PC-3 (cell line): ENCODE results near the gene GNA15. TPM values are rescaled to one million over a fixed set of nuclear protein-coding genes. Genes with fewer than 3 reads are reported as not detected.

Experiments
- ATAC-seq: fragments of 200-7000 bp; cut with Tn5 transposase; 2 replicates; pipeline ENCODE4 v1.9.1; 2020; ENCODE audit warnings: mild to moderate bottlenecking, moderate library complexity
- BruUV-seq: library from RNA; stranded (reverse); fragments of 400-500 nt; replicated peaks from 2 replicates; lab custom pipeline; 2021; lab: Mats Ljungman, UMichigan
- CTCF ChIA-PET: fragments of 300-600 bp; sonication (Branson Sonifier 250); formaldehyde crosslinking; loops from one replicate; lab custom pipeline; 2022; ENCODE audit warnings: antibody characterized with exemption; lab: Charles Lee
- POLR2A ChIA-PET: fragments of 300-600 bp; sonication (Branson Sonifier 250); formaldehyde crosslinking; loops from one replicate; lab custom pipeline; 2022; ENCODE audit warnings: antibody characterized with exemption; ENCODE audit not compliant: unreplicated experiment; lab: Charles Lee
- DNase-seq: peaks from one replicate; pipeline ENCODE4 v3.0.0-alpha.2; 2015
- H2AFZ ChIP-seq: fragments of 300-600 bp; sonication (generic); 2 replicates; pipeline ENCODE4 v1.6.0; 2016; ENCODE audit warnings: antibody characterized with exemption, low read length
- H3F3A ChIP-seq: fragments of 300-600 bp; sonication (generic); one replicate; pipeline ENCODE4 v1.6.0; 2017; ENCODE audit warnings: antibody characterized with exemption, low read length, control low read depth, mild to moderate bottlenecking; ENCODE audit not compliant: unreplicated experiment
- H3K27ac ChIP-seq: fragments of 300-600 bp; sonication (generic); 2 replicates; pipeline ENCODE4 v1.5.1; 2016; ENCODE audit warnings: mild to moderate bottlenecking, low read length
- H3K27me3 ChIP-seq: fragments of 300-600 bp; sonication (generic); 2 replicates; pipeline ENCODE4 v1.6.1; 2016; ENCODE audit warnings: low read length, mixed read lengths
- H3K36me3 ChIP-seq: fragments of 300-600 bp; sonication (generic); 2 replicates; pipeline ENCODE4 v1.6.1; 2016; ENCODE audit warnings: low read depth, mixed run types, low read length, mixed read lengths
- H3K4me1 ChIP-seq: fragments of 300-600 bp; sonication (generic); 2 replicates; pipeline ENCODE4 v1.5.1; 2016; ENCODE audit warnings: low read length; ENCODE audit not compliant: insufficient read depth
- H3K4me2 ChIP-seq: fragments of 300-600 bp; sonication (generic); 2 replicates; pipeline ENCODE4 v1.6.0; 2016; ENCODE audit warnings: low read length
- H3K4me3 ChIP-seq: fragments of 300-600 bp; sonication (generic); 2 replicates; pipeline ENCODE4 v1.5.1; 2016; ENCODE audit warnings: mild to moderate bottlenecking, low read length, mixed read lengths
- H3K79me2 ChIP-seq: fragments of 300-600 bp; sonication (generic); 2 replicates; pipeline ENCODE4 v1.6.1; 2017; ENCODE audit warnings: low read length, mixed read lengths
- H3K9ac ChIP-seq: fragments of 300-600 bp; sonication (generic); 2 replicates; pipeline ENCODE4 v1.6.0; 2016; ENCODE audit warnings: mild to moderate bottlenecking, low read length
- H3K9me2 ChIP-seq: fragments of 300-600 bp; sonication (generic); replicated peaks from 2 replicates; pipeline ENCODE4 v1.6.1; 2016; ENCODE audit warnings: mixed run types, low read length, mixed read lengths
- H3K9me3 ChIP-seq: fragments of 300-600 bp; sonication (generic); 2 replicates; pipeline ENCODE4 v1.6.1; 2016; ENCODE audit warnings: low read length, mixed read lengths
- H4K20me1 ChIP-seq: fragments of 300-600 bp; sonication (generic); 2 replicates; pipeline ENCODE4 v1.6.1; 2016; ENCODE audit warnings: low read length, mixed read lengths
- CTCF ChIP-seq: fragments of 300-600 bp; sonication (generic); conservative IDR thresholded peaks from 2 replicates; pipeline ENCODE4 v1.5.1; 2017; ENCODE audit warnings: antibody characterized with exemption, low read depth, mild to moderate bottlenecking, low read length
- EZH2 ChIP-seq: fragments of 300-600 bp; sonication (generic); IDR thresholded peaks from one replicate; pipeline ENCODE4 v1.6.1; 2017; ENCODE audit warnings: antibody characterized with exemption, mild to moderate bottlenecking, low read length; ENCODE audit not compliant: unreplicated experiment
- EZH2phosphoT487 ChIP-seq: fragments of 300-600 bp; sonication (generic); IDR thresholded peaks from 2 replicates; pipeline ENCODE4 v1.6.1; 2018; ENCODE audit warnings: mild to moderate bottlenecking, antibody characterized with exemption, low read length, borderline replicate concordance
- intact Hi-C: fragments of 100-400 bp; cut with micrococcal nuclease; formaldehyde crosslinking; loops from 2 replicates; pipeline ENCODE4 v1.9.0; 2023
- total RNA-seq: library from RNA; depleted of rRNA; stranded (reverse); fragments of >200 nt; gene quantifications from 2 replicates; pipeline ENCODE4 v1.2.3, GENCODE V29; 2014

The GNA15 gene
- total RNA-seq, 1 experiment from 2014 or later, result not detected

GRCh38 chr19:3112375-3113099 lies 23.3 kb upstream of the GNA15 start:
- H3K27me3 ChIP-seq, result no peaks in the 10 kb centered on the region
- no peaks in the 10 kb centered on the region for H3K4me1 ChIP-seq
- H3K79me2 ChIP-seq, result peaks cover 33% of the 10 kb centered on the region
- H3K4me2 ChIP-seq, result no peak overlapping the region
- no peak overlapping the region for H3K27ac ChIP-seq
- intact Hi-C loops, result no loop called here
- no peak overlapping the region for H2AFZ ChIP-seq
- no peaks in the 10 kb centered on the region for H3K9me2 ChIP-seq
- ChIA-PET POLR2A (no interaction called here), CTCF (no interaction called here)
- H4K20me1 ChIP-seq, result no peaks in the 10 kb centered on the region
- TF ChIP-seq EZH2phosphoT487 (no peak), CTCF (no peak), EZH2 (no peak)
- H3K9ac ChIP-seq, result no peak overlapping the region
- H3F3A ChIP-seq, result no peaks in the 10 kb centered on the region
- no peaks in the 10 kb centered on the region for H3K9me3 ChIP-seq
- no TSS peak for BruUV-seq
- H3K36me3 ChIP-seq, result no peaks in the 10 kb centered on the region
- ATAC-seq (no peak), DNase-seq (no peak)
- H3K4me3 ChIP-seq, result no peak overlapping the region

DNA sequence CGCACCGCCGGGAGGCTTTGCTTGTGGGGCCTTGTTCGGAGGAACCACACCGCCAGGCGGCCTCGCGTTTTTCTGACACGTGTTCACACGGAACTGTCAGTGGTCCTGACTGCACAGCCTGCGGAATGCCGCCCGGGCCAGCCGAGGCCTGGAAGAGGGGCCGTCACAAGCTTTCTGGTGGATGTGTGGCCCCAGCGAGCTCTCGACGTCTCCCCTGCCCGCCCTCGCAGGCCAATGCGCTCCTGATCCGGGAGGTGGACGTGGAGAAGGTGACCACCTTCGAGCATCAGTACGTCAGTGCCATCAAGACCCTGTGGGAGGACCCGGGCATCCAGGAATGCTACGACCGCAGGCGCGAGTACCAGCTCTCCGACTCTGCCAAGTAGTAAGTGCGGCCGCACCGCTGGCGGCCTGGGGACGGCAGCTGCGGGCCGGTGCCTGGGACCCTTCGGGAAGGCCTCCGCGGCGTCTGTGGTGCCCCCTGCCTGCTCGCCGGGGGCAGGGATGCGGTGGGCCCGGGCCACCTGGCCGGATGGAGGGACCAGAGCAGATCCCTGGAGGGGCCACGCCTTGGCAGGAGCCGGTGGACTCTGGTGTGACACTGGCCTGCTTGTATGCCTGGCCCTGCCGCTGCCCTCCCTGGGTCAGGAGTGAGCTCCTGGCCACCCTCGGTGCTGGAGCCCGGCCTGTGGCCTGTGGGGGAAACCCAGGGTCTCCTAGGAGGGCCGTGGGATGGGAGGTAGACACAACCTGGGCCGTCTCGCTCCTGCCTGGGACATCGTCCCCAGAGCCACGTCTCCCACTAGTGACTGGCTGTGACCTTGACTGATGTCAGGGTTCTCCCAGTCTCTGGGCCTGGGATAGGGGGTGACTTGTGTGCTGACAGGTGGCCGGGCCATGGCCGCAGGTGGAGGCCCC lies 22.5 kb upstream of the GNA15 start:
- H3K27ac ChIP-seq, result no peak overlapping the region
- ChIA-PET POLR2A (no interaction called here), CTCF (no interaction called here)
- H3K4me2 ChIP-seq, result no peak overlapping the region
- no peaks in the 10 kb centered on the region for H3K9me3 ChIP-seq
- H3F3A ChIP-seq, result no peaks in the 10 kb centered on the region
- ATAC-seq, result no peak
- no peak overlapping the region for H3K9ac ChIP-seq
- H3K4me3 ChIP-seq, result no peak overlapping the region
- no peaks in the 10 kb centered on the region for H3K9me2 ChIP-seq
- DNase-seq, result no peak
- H3K36me3 ChIP-seq, result no peaks in the 10 kb centered on the region
- H2AFZ ChIP-seq, result no peak overlapping the region
- BruUV-seq, result no TSS peak
- H3K4me1 ChIP-seq, result no peaks in the 10 kb centered on the region
- no peaks in the 10 kb centered on the region for H4K20me1 ChIP-seq
- H3K27me3 ChIP-seq, result no peaks in the 10 kb centered on the region
- peaks cover 24% of the 10 kb centered on the region for H3K79me2 ChIP-seq
- intact Hi-C loops, result no loop called here
- TF ChIP-seq CTCF, result no peak
- TF ChIP-seq EZH2phosphoT487, result no peak
- TF ChIP-seq EZH2, result no peak
